Left ventricle myocardium inferior (tissue), 1 donor: ENCODE measurements around the gene CLDND1. TPM values are rescaled to one million over a fixed set of nuclear protein-coding genes. Genes with fewer than 3 reads are reported as not detected.

Experiments
- DNase-seq: peaks from one replicate; pipeline ENCODE4 v3.0.0-alpha.2; 2020
- H3K27ac ChIP-seq: fragments of 200-600 bp; replicated peaks from 2 replicates; pipeline ENCODE4 v1.8.0; 2021
- H3K27me3 ChIP-seq: fragments of 200-600 bp; 2 replicates; pipeline ENCODE4 v1.8.0; 2021; ENCODE audit warnings: low read depth
- H3K36me3 ChIP-seq: fragments of 200-600 bp; 2 replicates; pipeline ENCODE4 v1.8.0; 2021
- H3K4me1 ChIP-seq: fragments of 200-600 bp; 2 replicates; pipeline ENCODE4 v1.8.0; 2021
- H3K4me3 ChIP-seq: fragments of 200-600 bp; 2 replicates; pipeline ENCODE4 v1.8.0; 2021; ENCODE audit warnings: mild to moderate bottlenecking, moderate library complexity
- H3K9me3 ChIP-seq: fragments of 200-600 bp; replicated peaks from 2 replicates; pipeline ENCODE4 v1.8.0; 2021
- intact Hi-C: fragments of 100-400 bp; cut with micrococcal nuclease; formaldehyde crosslinking; loops from one replicate; pipeline ENCODE4 v1.11.0; 2022
- total RNA-seq: library from RNA; stranded (reverse); fragmentation: NEBNext Ultra II Directional; extraction: Animal tissue kit (Norgen Biotek cat#: 25700); gene quantifications from one replicate; pipeline ENCODE4 v1.2.1, GENCODE V29; 2021
- TF ChIP-seq, protein P1 (sequence below): fragments of 200-600 bp; IDR thresholded peaks from 2 replicates; pipeline ENCODE4 v1.8.0; 2021; ENCODE audit warnings: antibody characterized with exemption, mild to moderate bottlenecking, borderline replicate concordance
- donor health status: DM: no; HTN: yes; CAD: no; lungs with severe emphysema.

The CLDND1 gene
- total RNA-seq, 1 donor from 2014 or later: 69.9 TPM

DNA sequence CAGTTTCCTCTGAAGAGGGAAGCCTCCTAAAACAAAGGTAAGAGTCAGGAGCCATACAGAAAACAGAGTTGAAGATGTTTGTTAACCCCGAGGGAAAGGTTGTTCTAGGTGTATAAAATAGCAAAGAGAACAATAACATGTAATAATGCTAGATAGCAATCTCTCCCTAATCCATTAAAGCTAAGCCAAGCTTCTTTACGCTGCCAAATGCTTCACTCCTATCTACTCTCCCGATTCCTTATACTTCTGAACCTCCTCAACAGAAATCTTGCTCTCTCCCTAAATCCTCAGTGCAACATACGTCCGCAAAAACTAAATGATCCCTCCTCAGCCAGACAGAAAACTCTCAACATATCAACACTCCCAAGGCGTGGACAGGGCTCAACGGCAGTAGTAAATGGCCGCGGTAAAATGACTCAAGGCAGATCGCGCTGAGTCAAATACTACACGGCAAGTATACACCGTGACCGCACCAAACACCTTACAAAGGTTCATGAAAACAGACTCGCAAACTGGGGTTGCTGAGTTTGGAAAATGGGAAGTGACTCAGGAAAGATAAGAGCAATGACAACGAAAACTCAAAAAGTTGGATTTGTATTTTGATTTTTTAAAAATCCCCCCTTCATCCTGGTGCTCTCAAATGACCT lies 682 bp downstream of the CLDND1 start:
- Histone ChIP-seq H3K4me3 (peak overlapping the region; percentile 89), H3K27ac (peak overlapping the region; percentile 99), H3K4me1 (peaks cover 50% of the 10 kb centered on the region), H3K27me3 (no peaks in the 10 kb centered on the region), H3K9me3 (no peaks in the 10 kb centered on the region), H3K36me3 (peaks cover 33% of the 10 kb centered on the region)
- TF ChIP-seq, protein P1, sequence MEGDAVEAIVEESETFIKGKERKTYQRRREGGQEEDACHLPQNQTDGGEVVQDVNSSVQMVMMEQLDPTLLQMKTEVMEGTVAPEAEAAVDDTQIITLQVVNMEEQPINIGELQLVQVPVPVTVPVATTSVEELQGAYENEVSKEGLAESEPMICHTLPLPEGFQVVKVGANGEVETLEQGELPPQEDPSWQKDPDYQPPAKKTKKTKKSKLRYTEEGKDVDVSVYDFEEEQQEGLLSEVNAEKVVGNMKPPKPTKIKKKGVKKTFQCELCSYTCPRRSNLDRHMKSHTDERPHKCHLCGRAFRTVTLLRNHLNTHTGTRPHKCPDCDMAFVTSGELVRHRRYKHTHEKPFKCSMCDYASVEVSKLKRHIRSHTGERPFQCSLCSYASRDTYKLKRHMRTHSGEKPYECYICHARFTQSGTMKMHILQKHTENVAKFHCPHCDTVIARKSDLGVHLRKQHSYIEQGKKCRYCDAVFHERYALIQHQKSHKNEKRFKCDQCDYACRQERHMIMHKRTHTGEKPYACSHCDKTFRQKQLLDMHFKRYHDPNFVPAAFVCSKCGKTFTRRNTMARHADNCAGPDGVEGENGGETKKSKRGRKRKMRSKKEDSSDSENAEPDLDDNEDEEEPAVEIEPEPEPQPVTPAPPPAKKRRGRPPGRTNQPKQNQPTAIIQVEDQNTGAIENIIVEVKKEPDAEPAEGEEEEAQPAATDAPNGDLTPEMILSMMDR: no peak
- intact Hi-C loops: loop anchor here (5.0 kb wide), 1 partner anchor 70 kb away; the partner anchor contains the start of gene CPOX
- DNase-seq: no peak

DNA sequence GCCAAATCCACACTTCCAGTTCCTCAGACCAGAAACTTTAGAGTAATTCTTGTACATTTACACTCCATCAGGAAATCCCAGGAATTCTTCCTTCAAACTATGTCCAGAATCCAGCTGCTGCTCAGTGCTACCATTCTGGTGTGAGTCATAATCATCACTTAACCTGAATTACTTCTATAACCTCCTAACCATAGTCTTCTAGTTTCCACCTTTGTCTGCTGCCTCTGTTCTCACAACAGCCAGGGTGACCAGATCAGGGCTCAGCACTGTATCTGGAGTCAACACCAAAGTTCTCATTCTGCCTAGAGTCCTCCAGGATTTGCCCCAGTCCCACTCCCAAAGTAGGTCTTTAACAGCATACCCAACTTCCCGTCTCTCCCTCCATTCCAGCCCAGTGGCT lies 3.4 kb downstream of the CLDND1 start:
- Histone ChIP-seq H3K9me3 (no peaks in the 10 kb centered on the region), H3K36me3 (peaks cover 50% of the 10 kb centered on the region), H3K4me1 (peaks cover 57% of the 10 kb centered on the region), H3K27me3 (no peaks in the 10 kb centered on the region), H3K27ac (no peak overlapping the region), H3K4me3 (no peak overlapping the region)
- intact Hi-C loops: no loop called here
- TF ChIP-seq, protein P1: no peak
- DNase-seq: no peak

DNA sequence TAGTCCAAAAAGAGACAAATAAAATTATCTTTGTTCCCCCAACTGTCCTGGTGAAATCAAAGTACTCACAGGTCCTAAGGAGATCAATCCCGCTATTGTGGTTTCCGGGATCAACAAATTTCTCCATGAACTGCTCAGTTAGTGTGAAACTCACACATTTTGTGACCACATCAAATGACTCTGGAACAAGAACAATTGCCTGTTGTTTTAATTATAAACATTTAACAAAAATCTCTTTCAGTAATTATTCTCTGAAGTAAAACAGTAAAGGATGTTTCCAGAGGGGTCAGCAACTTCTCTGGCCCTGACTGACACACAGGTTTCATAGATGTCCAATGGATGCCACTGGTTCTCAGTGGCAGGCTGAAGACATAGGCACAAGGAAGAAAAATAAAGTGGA lies 3.9 kb downstream of the CLDND1 start:
- Histone ChIP-seq H3K36me3 (peaks cover 50% of the 10 kb centered on the region), H3K27ac (no peak overlapping the region), H3K9me3 (no peaks in the 10 kb centered on the region), H3K4me1 (peaks cover 60% of the 10 kb centered on the region), H3K4me3 (no peak overlapping the region), H3K27me3 (no peaks in the 10 kb centered on the region)
- DNase-seq: no peak
- TF ChIP-seq, protein P1: no peak
- intact Hi-C loops: no loop called here

DNA sequence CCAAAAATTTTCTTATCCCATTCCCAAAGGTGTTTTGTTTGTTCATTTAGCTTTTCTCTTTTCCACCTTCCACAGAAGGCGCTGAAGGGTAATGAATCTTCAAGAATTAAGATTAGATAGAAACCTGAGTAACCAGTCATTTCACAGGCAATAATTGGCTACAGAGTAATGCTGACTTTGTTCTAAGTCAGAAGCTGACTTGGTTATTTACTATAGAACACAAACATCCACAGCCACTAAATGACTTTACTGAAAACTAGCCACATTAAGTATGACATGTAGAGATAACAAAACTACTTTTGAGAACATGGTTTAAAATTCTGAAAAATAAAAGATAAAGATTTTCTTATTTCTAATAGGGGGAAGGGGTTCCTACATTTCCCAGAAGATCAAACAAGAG lies 7.8 kb downstream of the CLDND1 start:
- Histone ChIP-seq H3K27me3 (no peaks in the 10 kb centered on the region), H3K4me3 (no peak overlapping the region), H3K4me1 (peaks cover 30% of the 10 kb centered on the region), H3K9me3 (no peaks in the 10 kb centered on the region), H3K27ac (no peak overlapping the region), H3K36me3 (peaks cover 66% of the 10 kb centered on the region)
- intact Hi-C loops: no loop called here
- no peak for DNase-seq
- TF ChIP-seq, protein P1: no peak

DNA sequence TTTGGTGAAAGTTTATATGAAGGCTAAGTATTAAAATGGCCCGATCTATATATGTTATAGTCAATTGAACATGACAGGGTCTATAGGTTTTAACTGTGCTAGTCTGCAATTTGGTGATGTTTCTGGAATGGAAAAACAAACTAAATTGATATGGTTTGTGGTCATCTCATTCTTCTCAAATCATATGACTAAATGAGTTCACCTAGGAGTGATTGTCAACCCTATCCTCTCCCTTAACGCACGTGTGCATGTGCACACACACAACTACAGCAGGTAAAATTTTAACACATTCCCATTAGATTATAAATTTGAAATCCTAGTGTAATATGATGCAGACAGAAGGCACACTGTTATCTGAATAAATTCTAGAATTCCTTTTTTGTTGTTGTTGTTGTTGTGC lies 9.0 kb downstream of the CLDND1 start:
- intact Hi-C loops: no loop called here
- H3K27me3 ChIP-seq: no peaks in the 10 kb centered on the region
- DNase-seq: no peak
- TF ChIP-seq, protein P1: no peak
- H3K27ac ChIP-seq: no peak overlapping the region
- H3K4me3 ChIP-seq: no peak overlapping the region
- no peaks in the 10 kb centered on the region for H3K9me3 ChIP-seq
- peaks cover 18% of the 10 kb centered on the region for H3K4me1 ChIP-seq
- H3K36me3 ChIP-seq: peaks cover 61% of the 10 kb centered on the region
